GM19455 (cell line): ENCODE measurements around the gene PTPRK.

Experiments
- ATAC-seq: cut with Tn5 transposase; IDR thresholded peaks from one replicate; pipeline ENCODE4 v1.9.1; 2021; ENCODE audit not compliant: unreplicated experiment

PTPRK gene

GRCh38 chr6:128156321-128157111 is 363.9 kb downstream of the PTPRK start:
- no peak for ATAC-seq

GRCh38 chr6:128155826-128156225 is 364.6 kb downstream of the PTPRK start:
- no peak for ATAC-seq

- ATAC-seq, result no peak
Measured at GRCh38 chr6:128152551-128152950, 367.8 kb downstream of the PTPRK start.

GRCh38 chr6:128150376-128150775 is 370.0 kb downstream of the PTPRK start:
- no peak for ATAC-seq

- ATAC-seq, result no peak
Measured at GRCh38 chr6:128149796-128150195, 370.6 kb downstream of the PTPRK start.

- ATAC-seq, result no peak
Measured at GRCh38 chr6:128144320-128144719, 376.1 kb downstream of the PTPRK start.

- no peak for ATAC-seq
Measured at GRCh38 chr6:128141932-128142331, 378.5 kb downstream of the PTPRK start.

GRCh38 chr6:128139519-128139918 is 380.9 kb downstream of the PTPRK start:
- no peak for ATAC-seq

GRCh38 chr6:128138694-128139093 is 381.7 kb downstream of the PTPRK start:
- no peak for ATAC-seq

- ATAC-seq, result no peak
Measured at GRCh38 chr6:128135325-128135724, 385.1 kb downstream of the PTPRK start.

- no peak for ATAC-seq
Measured at GRCh38 chr6:128131566-128131965, 388.8 kb downstream of the PTPRK start.

- no peak for ATAC-seq
Measured at GRCh38 chr6:128131036-128131435, 389.4 kb downstream of the PTPRK start.

GRCh38 chr6:128129679-128130078 is 390.7 kb downstream of the PTPRK start:
- no peak for ATAC-seq

- ATAC-seq, result no peak
Measured at GRCh38 chr6:128127650-128128049, 392.7 kb downstream of the PTPRK start.

- ATAC-seq, result no peak
Measured at GRCh38 chr6:128124713-128125112, 395.7 kb downstream of the PTPRK start.

GRCh38 chr6:128121610-128122009 is 398.8 kb downstream of the PTPRK start:
- no peak for ATAC-seq

GRCh38 chr6:128121190-128121589 is 399.2 kb downstream of the PTPRK start:
- no peak for ATAC-seq

GRCh38 chr6:128118401-128118800 is 402.0 kb downstream of the PTPRK start:
- no peak for ATAC-seq

GRCh38 chr6:128117916-128118315 is 402.5 kb downstream of the PTPRK start:
- ATAC-seq, result no peak

- ATAC-seq, result no peak
Measured at GRCh38 chr6:128114164-128114563, 406.2 kb downstream of the PTPRK start.

- ATAC-seq, result no peak
Measured at GRCh38 chr6:128112494-128112893, 407.9 kb downstream of the PTPRK start.

GRCh38 chr6:128111096-128111495 is 409.3 kb downstream of the PTPRK start:
- no peak for ATAC-seq

- no peak for ATAC-seq
Measured at GRCh38 chr6:128107682-128108081, 412.7 kb downstream of the PTPRK start.
